Fibroblast of villous mesenchyme (primary cell): Measurements from ENCODE around the gene GAS2L1. TPM values are rescaled to one million over a fixed set of nuclear protein-coding genes. Genes with fewer than 3 reads are reported as not detected.

Source experiments
- DNase-seq: peaks from one replicate; pipeline ENCODE4 v3.0.0-alpha.2; 2010; ENCODE audit warnings: low read depth
- H3K4me3 ChIP-seq: 2 replicates; pipeline ENCODE4 v1.5.1; 2011; ENCODE audit warnings: low read depth, mild to moderate bottlenecking, low read length
- total RNA-seq: library from RNA; depleted of rRNA; stranded (reverse); fragments of >200 nt; gene quantifications from 2 replicates; pipeline ENCODE4 v1.2.3, GENCODE V29; 2012
- TF ChIP-seq, protein P1 (sequence below): IDR thresholded peaks from 2 replicates; pipeline ENCODE4 v1.5.1; 2012; ENCODE audit warnings: low read depth, mild to moderate bottlenecking, low read length; ENCODE audit not compliant: insufficient read depth

Gene GAS2L1
- total RNA-seq, 1 donor: 16.4 TPM

GRCh38 chr22:29319072-29319471, 12.6 kb downstream of the GAS2L1 start:
- no peak for DNase-seq
- TF ChIP-seq, protein P1, sequence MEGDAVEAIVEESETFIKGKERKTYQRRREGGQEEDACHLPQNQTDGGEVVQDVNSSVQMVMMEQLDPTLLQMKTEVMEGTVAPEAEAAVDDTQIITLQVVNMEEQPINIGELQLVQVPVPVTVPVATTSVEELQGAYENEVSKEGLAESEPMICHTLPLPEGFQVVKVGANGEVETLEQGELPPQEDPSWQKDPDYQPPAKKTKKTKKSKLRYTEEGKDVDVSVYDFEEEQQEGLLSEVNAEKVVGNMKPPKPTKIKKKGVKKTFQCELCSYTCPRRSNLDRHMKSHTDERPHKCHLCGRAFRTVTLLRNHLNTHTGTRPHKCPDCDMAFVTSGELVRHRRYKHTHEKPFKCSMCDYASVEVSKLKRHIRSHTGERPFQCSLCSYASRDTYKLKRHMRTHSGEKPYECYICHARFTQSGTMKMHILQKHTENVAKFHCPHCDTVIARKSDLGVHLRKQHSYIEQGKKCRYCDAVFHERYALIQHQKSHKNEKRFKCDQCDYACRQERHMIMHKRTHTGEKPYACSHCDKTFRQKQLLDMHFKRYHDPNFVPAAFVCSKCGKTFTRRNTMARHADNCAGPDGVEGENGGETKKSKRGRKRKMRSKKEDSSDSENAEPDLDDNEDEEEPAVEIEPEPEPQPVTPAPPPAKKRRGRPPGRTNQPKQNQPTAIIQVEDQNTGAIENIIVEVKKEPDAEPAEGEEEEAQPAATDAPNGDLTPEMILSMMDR: no peak

GRCh38 chr22:29320546-29320945, 14.1 kb downstream of the GAS2L1 start:
- TF ChIP-seq, protein P1: peak; percentile 16
- no peak overlapping the region for H3K4me3 ChIP-seq
- DNase-seq: no peak

More at GRCh38 chr22:29319072-29319471, 12.6 kb downstream of the GAS2L1 start:
- H3K4me3 ChIP-seq: no peak overlapping the region

GRCh38 chr22:29323641-29324040, 17.2 kb downstream of the GAS2L1 start:
- no peak overlapping the region for H3K4me3 ChIP-seq
- TF ChIP-seq, protein P1: no peak
- DNase-seq: no peak

GRCh38 chr22:29325356-29325755, 18.9 kb downstream of the GAS2L1 start:
- DNase-seq: no peak
- TF ChIP-seq, protein P1: no peak
- no peak overlapping the region for H3K4me3 ChIP-seq

- no peak for DNase-seq
- TF ChIP-seq, protein P1: no peak
- H3K4me3 ChIP-seq: no peak overlapping the region
These were observed 19.4 kb downstream of the GAS2L1 start for GRCh38 chr22:29325785-29326315.

GRCh38 chr22:29326481-29326880, 20.0 kb downstream of the GAS2L1 start:
- no peak for DNase-seq
- no peak overlapping the region for H3K4me3 ChIP-seq
- TF ChIP-seq, protein P1: no peak
